GM10266 (cell line): ENCODE results near the gene SH2D6.

Experiments used
- DNase-seq: peaks from one replicate; pipeline ENCODE4 v3.0.0; 2012; ENCODE audit errors: extremely low spot score
- CTCF ChIP-seq: IDR thresholded peaks from 2 replicates; pipeline ENCODE4 v1.5.1; 2012; ENCODE audit warnings: mild to moderate bottlenecking, low read depth; ENCODE audit not compliant: control insufficient read depth, insufficient read depth; ENCODE audit errors: missing control alignments

Gene SH2D6

GRCh38 chr2:85462322-85462721, 43.8 kb downstream of the SH2D6 start:
- TF ChIP-seq CTCF: no peak
- no peak for DNase-seq

- no peak for TF ChIP-seq CTCF
- no peak for DNase-seq
Observed at GRCh38 chr2:85468096-85468703, 49.7 kb downstream of the SH2D6 start.

- TF ChIP-seq CTCF: no peak
- no peak for DNase-seq
Observed at GRCh38 chr2:85468704-85469349, 50.3 kb downstream of the SH2D6 start.

- TF ChIP-seq CTCF: no peak
- DNase-seq: no peak
Observed at GRCh38 chr2:85470850-85471800, 52.6 kb downstream of the SH2D6 start.

GRCh38 chr2:85472261-85472660, 53.7 kb downstream of the SH2D6 start:
- no peak for TF ChIP-seq CTCF
- DNase-seq: no peak

GRCh38 chr2:85475799-85476490, 57.4 kb downstream of the SH2D6 start:
- no peak for DNase-seq
- TF ChIP-seq CTCF: no peak
